Measurements from ENCODE around the gene IL22RA1. TPM values are rescaled to one million over a fixed set of nuclear protein-coding genes. Genes with fewer than 3 reads are reported as not detected.

The IL22RA1 gene
- total and polyA plus RNA-seq, 2 of the 8 experiments (the other 6 are each of a cell fraction or from before 2014, with no cell fraction given): 0.17 to 0.32 TPM

- Histone ChIP-seq H2BK20ac (ENCODE audit: low read length) (0 out of 2 replicates have a peak overlapping the region, but pooled peaks have one; percentile 32), H2BK15ac (ENCODE audit: low read length) (no peak overlapping the region), H3K18ac (ENCODE audit: extremely low read depth, low read length) (no peak overlapping the region), H4K8ac (ENCODE audit: extremely low read depth, insufficient read depth, low read length) (no peak overlapping the region), H3K9me3 (ENCODE audit: insufficient read depth in 2 of 2, low read depth in 1 of 2, low read length in 1 of 2) (no peaks in the 10 kb centered on the region), H3K23me2 (ENCODE audit: low read depth, low read length) (no peaks in the 10 kb centered on the region), H3K4me3 (ENCODE audit: extremely low read depth in 1 of 4, insufficient read depth in 2 of 4, low read depth in 3 of 4, low read length in 4 of 4) (no peak overlapping the region), H3K79me2 (ENCODE audit: control insufficient read depth in 1 of 2, insufficient read depth in 2 of 2, low read length in 2 of 2) (no peaks in the 10 kb centered on the region), H2BK5ac (ENCODE audit: low read depth, low read length) (no peak overlapping the region), H3K4me2 (ENCODE audit: insufficient read depth in 1 of 2, low read depth in 2 of 2, low read length in 2 of 2) (no peak overlapping the region), H3K4me1 (replicated peaks in 1 of 4; ENCODE audit: control insufficient read depth in 3 of 4, insufficient read depth in 4 of 4, low read length in 3 of 4) (peaks cover 0 to 6% (median 2%) of the 10 kb centered on the region in 4 experiments; a peak in 3 of 7 replicates), H3K23ac (ENCODE audit: insufficient read length) (no peak overlapping the region), H3K79me1 (ENCODE audit: low read depth, low read length) (no peaks in the 10 kb centered on the region), H3K27ac (ENCODE audit: low read depth, low read length) (no peak overlapping the region), H3K4ac (replicated peaks; ENCODE audit: insufficient read length, low read depth, low read length) (no peak overlapping the region), H4K20me1 (replicated peaks in 1 of 2; ENCODE audit: control insufficient read depth in 1 of 2, insufficient read depth in 2 of 2, low read length in 2 of 2) (no peaks in the 10 kb centered on the region), H2BK120ac (replicated peaks; ENCODE audit: low read depth, low read length) (no peak overlapping the region), H4K91ac (replicated peaks; ENCODE audit: insufficient read length, low read length) (no peak overlapping the region), H2BK12ac (ENCODE audit: low read depth, low read length) (no peak overlapping the region), H3K56ac (replicated peaks; ENCODE audit: insufficient read length, low read depth, low read length) (no peak overlapping the region), H3K27me3 (replicated peaks in 1 of 4; ENCODE audit: control insufficient read depth in 3 of 4, extremely low read depth in 1 of 4, insufficient read depth in 3 of 4, low read length in 3 of 4) (no peaks in the 10 kb centered on the region), H3K9ac (replicated peaks in 1 of 4; ENCODE audit: extremely low read depth in 1 of 4, low read depth in 3 of 4, low read length in 3 of 4) (no peak overlapping the region), H3K14ac (ENCODE audit: insufficient read length) (no peak overlapping the region), H2AK5ac (ENCODE audit: low read depth, low read length) (no peak overlapping the region), H2AFZ (ENCODE audit: low read length) (no peak overlapping the region), H3K36me3 (ENCODE audit: control insufficient read depth in 2 of 4, insufficient read depth in 4 of 4, low read length in 3 of 4) (no peaks in the 10 kb centered on the region), H4K5ac (ENCODE audit: insufficient read length, low read depth, low read length) (no peak overlapping the region)
- DNase-seq (ENCODE audit: low read depth in 1 of 2, low spot score in 2 of 2) (peak in 1 of 2 experiments; percentile 63), FAIRE-seq (no peak)
- CTCF ChIA-PET (ENCODE audit: partially characterized antibody): interaction anchor here (0.6 to 5.0 kb wide), 12 partner anchors 8 to 90 kb away, joined by 3 to 35 read pairs (median 4); partner anchors contain the start of gene MYOM3
- POLR2A ChIA-PET (ENCODE audit: partially characterized antibody): interaction anchor here (1.0 kb wide), 1 partner anchor 14 kb away, joined by 4 read pairs; no protein-coding TSS in a partner anchor
- WGBS, 2 experiments (ENCODE audit: extremely low coverage in 1 of 2, insufficient coverage in 1 of 2, insufficient read length in 1 of 2, insufficient replicate concordance in 2 of 2, low coverage in 1 of 2, low lambda C conversion rate in 2 of 2, missing lambda C conversion rate in 1 of 2): 78% methylated on average over 5 of the region's 5 CpGs; no CpG with 5 or more reads in 1 of the 2 experiments
- TF ChIP-seq RXRA (IDR thresholded peaks at IDR 0.05; ENCODE audit: insufficient read depth, low read depth, low read length): no peak
- no peak for TF ChIP-seq SIX5 (IDR thresholded peaks at IDR 0.05; ENCODE audit: low read depth, low read length)
- no peak for TF ChIP-seq KDM1A (IDR thresholded peaks at IDR 0.05; ENCODE audit: borderline replicate concordance, low read length)
- no peak for TF ChIP-seq MAX (IDR thresholded peaks at IDR 0.05)
- no peak for TF ChIP-seq TCF12 (IDR thresholded peaks at IDR 0.05; ENCODE audit: low read depth, low read length)
- TF ChIP-seq RBBP5 (IDR thresholded peaks at IDR 0.05; ENCODE audit: borderline replicate concordance, low read depth, low read length): no peak
- peak; percentile 48 to 57 (median 48) for TF ChIP-seq CTCF (IDR thresholded peaks at IDR 0.05; ENCODE audit: control extremely low read depth in 1 of 3, insufficient read depth in 1 of 3, low read depth in 1 of 3, low read length in 3 of 3)
- peak; percentile 32 to 53; a peak in 3 of 4 replicates for TF ChIP-seq RAD21 (IDR thresholded peaks at IDR 0.05 in 1 of 2, conservative IDR thresholded peaks at IDR 0.05 in 1 of 2; ENCODE audit: low read depth in 2 of 2, low read length in 2 of 2)
- no peak for TF ChIP-seq TBP (IDR thresholded peaks at IDR 0.05; ENCODE audit: low read depth, low read length)
- no peak for TF ChIP-seq RNF2 (IDR thresholded peaks at IDR 0.05; ENCODE audit: borderline replicate concordance, low read depth, low read length, missing control alignments, poor library complexity, severe bottlenecking)
These were observed 48.4 kb downstream of the IL22RA1 start for GRCh38 chr1:24094554-24094953.
